ENCODE data around the gene HSPE1. TPM values are rescaled to one million over a fixed set of nuclear protein-coding genes. Genes with fewer than 3 reads are reported as not detected.
A peak's percentile ranks its signal among the peaks of the same experiment; 100 is the strongest.

Gene HSPE1
- total and polyA plus RNA-seq, 2 experiments from 2014 or later, result 175 to 620 TPM

GRCh38 chr2:197498937-197499593 is 1.1 kb upstream of the HSPE1 start:
- TF ChIP-seq CTCF (IDR thresholded peaks at IDR 0.05; ENCODE audit: low read depth, low read length), result no peak
- peak overlapping the region; percentile 58 for H3K4me3 ChIP-seq
- peak overlapping the region; percentile 96 for H3K27ac ChIP-seq
- peaks cover 18% of the 10 kb centered on the region for H3K4me1 ChIP-seq (ENCODE audit: low read depth)
- DNase-seq (ENCODE audit: low read depth in 1 of 2, low spot score in 1 of 2), result peak; percentile 66 to 84
- no peaks in the 10 kb centered on the region for H3K27me3 ChIP-seq
- no peaks in the 10 kb centered on the region for H3K9me3 ChIP-seq (ENCODE audit: low read depth)
- H3K36me3 ChIP-seq, result peaks cover 43% of the 10 kb centered on the region

GRCh38 chr2:197500503-197501131 is 438 bp downstream of the HSPE1 start:
- Histone ChIP-seq H3K4me1 (ENCODE audit: low read depth) (peaks cover 18% of the 10 kb centered on the region), H3K4me3 (peak overlapping the region; percentile 58), H3K9me3 (ENCODE audit: low read depth) (no peaks in the 10 kb centered on the region), H3K27ac (peak overlapping the region; percentile 96), H3K36me3 (peaks cover 30% of the 10 kb centered on the region), H3K27me3 (no peaks in the 10 kb centered on the region)
- peak; percentile 14 to 18 for DNase-seq (ENCODE audit: low read depth in 1 of 2, low spot score in 1 of 2)
- no peak for TF ChIP-seq CTCF (IDR thresholded peaks at IDR 0.05; ENCODE audit: low read depth, low read length)

GRCh38 chr2:197502201-197502600 is 2.0 kb downstream of the HSPE1 start:
- Histone ChIP-seq H3K4me1 (ENCODE audit: low read depth) (peaks cover 18% of the 10 kb centered on the region), H3K27me3 (no peaks in the 10 kb centered on the region), H3K4me3 (peak overlapping the region; percentile 58), H3K9me3 (ENCODE audit: low read depth) (no peaks in the 10 kb centered on the region), H3K27ac (peak overlapping the region; percentile 31), H3K36me3 (peaks cover 16% of the 10 kb centered on the region)
- no peak for DNase-seq (ENCODE audit: low read depth in 1 of 2, low spot score in 1 of 2)
- TF ChIP-seq CTCF (IDR thresholded peaks at IDR 0.05; ENCODE audit: low read depth, low read length), result no peak

- H3K36me3 ChIP-seq, result peaks cover 16% of the 10 kb centered on the region
- H3K4me3 ChIP-seq, result peak overlapping the region; percentile 58
- no peak for TF ChIP-seq CTCF (IDR thresholded peaks at IDR 0.05; ENCODE audit: low read depth, low read length)
- H3K4me1 ChIP-seq (ENCODE audit: low read depth), result peaks cover 14% of the 10 kb centered on the region
- H3K9me3 ChIP-seq (ENCODE audit: low read depth), result no peaks in the 10 kb centered on the region
- H3K27me3 ChIP-seq, result no peaks in the 10 kb centered on the region
- DNase-seq (ENCODE audit: low read depth in 1 of 2, low spot score in 1 of 2), result no peak
- peak overlapping the region; percentile 31 for H3K27ac ChIP-seq
Observed at GRCh38 chr2:197502685-197503084, 2.5 kb downstream of the HSPE1 start.

GRCh38 chr2:197504000-197504399 is 3.8 kb downstream of the HSPE1 start:
- Histone ChIP-seq H3K4me3 (no peak overlapping the region), H3K27ac (no peak overlapping the region), H3K36me3 (peaks cover 16% of the 10 kb centered on the region), H3K9me3 (ENCODE audit: low read depth) (no peaks in the 10 kb centered on the region), H3K4me1 (ENCODE audit: low read depth) (peaks cover 6% of the 10 kb centered on the region), H3K27me3 (no peaks in the 10 kb centered on the region)
- no peak for DNase-seq (ENCODE audit: low read depth in 1 of 2, low spot score in 1 of 2)
- TF ChIP-seq CTCF (IDR thresholded peaks at IDR 0.05; ENCODE audit: low read depth, low read length), result no peak
